LNCAP (cell line): ENCODE measurements around the gene ZNF865.

ENCODE experiments used
- TF ChIP-seq, protein P1 (sequence below): fragments of 450-650 bp; IDR thresholded peaks from 2 replicates; pipeline ENCODE4 v1.5.1; 2017; ENCODE audit warnings: mild to moderate bottlenecking

Gene ZNF865

GRCh38 chr19:55640043-55640576, 34.7 kb downstream of the ZNF865 start:
- TF ChIP-seq, protein P1, sequence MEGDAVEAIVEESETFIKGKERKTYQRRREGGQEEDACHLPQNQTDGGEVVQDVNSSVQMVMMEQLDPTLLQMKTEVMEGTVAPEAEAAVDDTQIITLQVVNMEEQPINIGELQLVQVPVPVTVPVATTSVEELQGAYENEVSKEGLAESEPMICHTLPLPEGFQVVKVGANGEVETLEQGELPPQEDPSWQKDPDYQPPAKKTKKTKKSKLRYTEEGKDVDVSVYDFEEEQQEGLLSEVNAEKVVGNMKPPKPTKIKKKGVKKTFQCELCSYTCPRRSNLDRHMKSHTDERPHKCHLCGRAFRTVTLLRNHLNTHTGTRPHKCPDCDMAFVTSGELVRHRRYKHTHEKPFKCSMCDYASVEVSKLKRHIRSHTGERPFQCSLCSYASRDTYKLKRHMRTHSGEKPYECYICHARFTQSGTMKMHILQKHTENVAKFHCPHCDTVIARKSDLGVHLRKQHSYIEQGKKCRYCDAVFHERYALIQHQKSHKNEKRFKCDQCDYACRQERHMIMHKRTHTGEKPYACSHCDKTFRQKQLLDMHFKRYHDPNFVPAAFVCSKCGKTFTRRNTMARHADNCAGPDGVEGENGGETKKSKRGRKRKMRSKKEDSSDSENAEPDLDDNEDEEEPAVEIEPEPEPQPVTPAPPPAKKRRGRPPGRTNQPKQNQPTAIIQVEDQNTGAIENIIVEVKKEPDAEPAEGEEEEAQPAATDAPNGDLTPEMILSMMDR, result no peak

DNA sequence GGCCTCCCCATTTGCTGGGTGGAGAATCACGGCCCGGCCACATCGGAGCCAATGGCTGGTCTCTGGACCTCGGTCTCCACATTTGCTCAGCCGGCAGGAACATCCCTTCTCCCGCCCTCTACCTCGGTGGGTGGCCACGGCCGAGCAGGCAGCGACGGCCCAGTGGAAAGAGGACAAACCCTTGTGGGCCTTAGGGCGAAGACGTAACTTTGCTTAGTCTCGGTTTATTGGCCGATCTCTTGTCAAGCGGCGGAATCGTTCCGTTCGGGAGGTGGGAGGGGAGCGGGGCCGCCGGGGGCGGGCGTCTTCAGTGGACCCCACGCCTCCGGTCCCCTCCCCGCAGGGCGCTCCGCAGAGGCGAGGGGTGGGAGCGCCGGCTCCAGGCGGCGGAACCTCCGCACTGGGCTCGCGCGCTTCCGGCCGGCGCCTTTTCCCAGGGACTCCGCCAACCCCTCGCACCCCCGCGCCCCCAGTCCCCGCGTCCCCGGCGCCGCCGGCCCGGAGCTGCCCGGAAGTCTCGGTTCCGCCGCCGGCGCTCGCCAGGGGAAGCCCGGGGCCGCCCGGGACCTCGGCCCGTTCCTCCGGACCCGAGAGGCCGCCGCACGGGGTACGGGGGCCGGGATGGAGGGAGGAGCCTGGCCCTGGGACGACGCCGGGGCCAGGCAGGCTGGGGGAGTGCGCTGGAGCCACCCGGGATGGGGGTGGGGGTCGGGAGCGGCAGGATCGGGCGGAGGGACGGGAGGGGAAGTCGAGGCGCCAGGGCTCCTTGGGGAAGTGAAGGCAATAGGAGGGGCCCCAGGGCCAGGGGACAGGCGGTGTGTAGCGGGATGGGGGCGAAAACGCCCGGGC, 35.4 kb downstream of the ZNF865 start, which contains the start of gene ZNF580:
Gene ZNF580 (plus strand): TSS at position 426 of the 849 bp plus-strand sequence. CDS start 1,507 bp downstream, outside the sequence.
- TF ChIP-seq, protein P1, result no peak

GRCh38 chr19:55641426-55642152, 36.1 kb downstream of the ZNF865 start:
- TF ChIP-seq, protein P1, result no peak

GRCh38 chr19:55642153-55643002, 36.9 kb downstream of the ZNF865 start:
- TF ChIP-seq, protein P1, result no peak

DNA sequence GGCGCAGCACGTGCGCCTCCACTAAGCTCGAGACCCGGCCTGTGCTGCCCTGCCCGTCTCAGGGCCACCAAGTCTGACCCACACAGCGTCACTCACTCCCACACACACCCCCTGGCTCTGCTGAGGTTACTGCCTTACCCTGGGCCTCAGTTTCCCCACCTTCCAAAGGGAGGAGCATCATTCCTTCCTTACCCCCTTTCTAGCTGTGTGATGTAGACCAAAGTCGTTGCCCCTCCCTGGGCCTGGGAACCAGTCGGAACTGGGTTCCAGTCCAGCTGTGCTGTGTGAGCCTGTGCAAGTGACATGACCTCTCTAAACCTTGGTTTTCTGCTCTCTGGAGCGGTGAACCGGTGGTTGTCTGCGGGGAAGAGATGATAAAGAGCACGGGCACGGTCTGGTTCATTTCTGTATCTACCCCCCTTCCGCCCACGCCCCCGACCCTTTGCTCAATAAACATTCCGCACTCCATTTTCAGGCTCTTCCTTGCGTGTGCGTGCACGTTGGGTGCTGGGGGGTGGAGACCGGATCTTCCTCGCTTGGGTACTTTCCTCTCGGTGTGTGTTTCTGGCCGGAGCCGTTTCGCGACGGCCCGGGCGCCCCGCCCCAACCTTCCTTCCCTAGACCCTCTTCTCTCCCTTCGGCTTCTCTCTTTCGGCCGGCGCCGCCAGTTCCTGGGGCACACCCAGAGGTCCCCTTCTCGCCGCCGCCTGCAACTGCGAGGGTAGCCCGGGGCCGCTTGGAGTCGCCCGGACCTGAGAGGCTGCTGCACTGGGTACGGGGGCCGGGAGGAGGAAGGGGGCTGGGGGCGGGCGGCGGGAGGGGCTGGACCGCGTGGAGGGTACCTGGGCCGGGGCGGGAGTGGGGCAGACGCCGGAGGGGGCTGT, 37.8 kb downstream of the ZNF865 start, which contains the start of gene ZNF581:
Gene ZNF581 (plus strand): TSS at position 647 of the 884 bp plus-strand sequence. CDS start 923 bp downstream, outside the sequence.
- TF ChIP-seq, protein P1, result no peak

DNA sequence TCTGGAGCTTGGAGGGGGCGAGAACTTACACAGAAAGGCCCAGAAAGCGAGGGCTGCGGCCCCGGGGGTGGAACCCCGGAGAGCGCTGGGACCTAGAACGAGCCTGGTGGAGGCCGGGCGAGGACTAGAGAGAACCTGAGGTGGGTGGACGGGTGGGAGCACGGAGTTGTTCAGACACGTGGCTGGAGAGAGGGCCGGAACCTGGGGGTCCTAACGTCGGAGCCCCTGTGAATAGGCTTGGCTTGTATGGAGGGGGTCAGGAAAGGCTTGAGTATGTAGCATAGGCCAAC, 38.4 kb downstream of the ZNF865 start:
- TF ChIP-seq, protein P1, result no peak
